MCF 10A (cell line): ENCODE measurements around the gene ZCCHC24. TPM values are rescaled to one million over a fixed set of nuclear protein-coding genes. Genes with fewer than 3 reads are reported as not detected.
"Not testable (repeated sequence)": the region's sequence is repeated elsewhere in the genome, so short reads cannot be mapped to it uniquely, and the experiment has no call there.

Experiments used
- BruUV-seq: library from RNA; stranded (reverse); fragments of 400-500 nt; replicated peaks from 2 replicates; lab custom pipeline; 2021; lab: Mats Ljungman, UMichigan
- CTCF ChIA-PET: fragments of 300-600 bp; sonication (Branson Sonifier 250); formaldehyde crosslinking; extraction: SDS; loops from one replicate; lab custom pipeline; 2021; ENCODE audit warnings: antibody characterized with exemption, inconsistent platforms; lab: Yijun Ruan, JAX
- POLR2A ChIA-PET: fragments of 300-600, 350-650 bp; sonication (Branson Sonifier 250); formaldehyde crosslinking; extraction: SDS; loops from one replicate; lab custom pipeline; 2020; ENCODE audit warnings: antibody characterized with exemption, inconsistent platforms; lab: Yijun Ruan, JAX
- DNase-seq: peaks from one replicate; pipeline ENCODE4 v3.0.0-alpha.2; 2018; ENCODE audit not compliant: unreplicated experiment
- H3K27ac Mint-ChIP-seq: one replicate; pipeline ENCODE4 v1.8.0; 2022; ENCODE audit warnings: mild to moderate bottlenecking, low read depth, mixed read lengths; ENCODE audit not compliant: unreplicated experiment
- H3K27me3 Mint-ChIP-seq: one replicate; pipeline ENCODE4 v1.8.0; 2022; ENCODE audit warnings: mixed read lengths; ENCODE audit not compliant: insufficient read depth, unreplicated experiment
- H3K36me3 Mint-ChIP-seq: one replicate; pipeline ENCODE4 v1.8.0; 2022; ENCODE audit warnings: mild to moderate bottlenecking, moderate library complexity, mixed read lengths; ENCODE audit not compliant: insufficient read depth, unreplicated experiment
- H3K4me1 Mint-ChIP-seq: one replicate; pipeline ENCODE4 v1.8.0; 2022; ENCODE audit warnings: mixed read lengths; ENCODE audit not compliant: insufficient read depth, unreplicated experiment
- H3K4me3 Mint-ChIP-seq: one replicate; pipeline ENCODE4 v1.8.0; 2022; ENCODE audit warnings: mild to moderate bottlenecking, moderate library complexity, mixed read lengths; ENCODE audit not compliant: unreplicated experiment
- H3K9me3 Mint-ChIP-seq: one replicate; pipeline ENCODE4 v1.8.0; 2022; ENCODE audit warnings: mixed read lengths; ENCODE audit not compliant: unreplicated experiment
- intact Hi-C: fragments of 100-400 bp; cut with micrococcal nuclease; formaldehyde crosslinking; loops from 2 replicates; pipeline ENCODE4 v1.14.1; 2022
- total RNA-seq: library from RNA; stranded (reverse); gene quantifications from 2 replicates; pipeline ENCODE4 v1.2.3, GENCODE V29; 2022
- TF ChIP-seq, protein P1 (sequence below): fragments of 200-600 bp; IDR thresholded peaks from one replicate; pipeline ENCODE4 v1.8.0; 2022; ENCODE audit warnings: antibody characterized with exemption, mild to moderate bottlenecking; ENCODE audit not compliant: unreplicated experiment

The ZCCHC24 gene
- total RNA-seq, 1 experiment from 2014 or later = 2.8 TPM

DNA sequence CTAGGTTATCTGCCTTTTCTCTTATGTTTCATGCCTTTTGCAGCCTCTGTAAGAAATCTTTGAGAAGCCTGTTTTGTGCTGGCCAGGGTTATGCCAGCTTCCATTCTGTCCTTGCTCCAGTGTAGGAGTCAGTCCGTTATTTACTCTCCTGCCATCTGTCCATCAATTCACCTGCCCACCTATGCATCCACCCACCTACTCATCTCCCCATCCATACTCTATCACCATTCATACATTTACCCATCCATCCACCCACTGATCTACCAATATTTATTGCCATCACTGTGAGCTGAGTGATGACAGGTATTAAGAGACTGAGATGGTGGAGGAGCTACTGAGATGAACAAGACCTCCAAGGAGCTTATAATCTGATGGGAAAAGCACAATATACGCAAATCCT, 110.9 kb downstream of the ZCCHC24 start:
- no peaks in the 10 kb centered on the region for H3K36me3 Mint-ChIP-seq
- TF ChIP-seq, protein P1, sequence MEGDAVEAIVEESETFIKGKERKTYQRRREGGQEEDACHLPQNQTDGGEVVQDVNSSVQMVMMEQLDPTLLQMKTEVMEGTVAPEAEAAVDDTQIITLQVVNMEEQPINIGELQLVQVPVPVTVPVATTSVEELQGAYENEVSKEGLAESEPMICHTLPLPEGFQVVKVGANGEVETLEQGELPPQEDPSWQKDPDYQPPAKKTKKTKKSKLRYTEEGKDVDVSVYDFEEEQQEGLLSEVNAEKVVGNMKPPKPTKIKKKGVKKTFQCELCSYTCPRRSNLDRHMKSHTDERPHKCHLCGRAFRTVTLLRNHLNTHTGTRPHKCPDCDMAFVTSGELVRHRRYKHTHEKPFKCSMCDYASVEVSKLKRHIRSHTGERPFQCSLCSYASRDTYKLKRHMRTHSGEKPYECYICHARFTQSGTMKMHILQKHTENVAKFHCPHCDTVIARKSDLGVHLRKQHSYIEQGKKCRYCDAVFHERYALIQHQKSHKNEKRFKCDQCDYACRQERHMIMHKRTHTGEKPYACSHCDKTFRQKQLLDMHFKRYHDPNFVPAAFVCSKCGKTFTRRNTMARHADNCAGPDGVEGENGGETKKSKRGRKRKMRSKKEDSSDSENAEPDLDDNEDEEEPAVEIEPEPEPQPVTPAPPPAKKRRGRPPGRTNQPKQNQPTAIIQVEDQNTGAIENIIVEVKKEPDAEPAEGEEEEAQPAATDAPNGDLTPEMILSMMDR = no peak
- no peak for DNase-seq
- H3K4me3 Mint-ChIP-seq = no peak overlapping the region
- POLR2A ChIA-PET = interaction anchor here (0.6 to 3.1 kb wide), 3 partner anchors 11 to 13 kb away, joined by 3 to 18 read pairs (median 3); no protein-coding TSS in a partner anchor
- CTCF ChIA-PET = interaction anchor here (0.6 to 4.8 kb wide), 3 partner anchors 11 to 728 kb away, joined by 3 to 34 read pairs (median 3); partner anchors contain the start of gene PPIF
- no TSS peak for BruUV-seq
- intact Hi-C loops = no loop called here
- H3K4me1 Mint-ChIP-seq = peaks cover 10% of the 10 kb centered on the region
- no peak overlapping the region for H3K27ac Mint-ChIP-seq
- no peaks in the 10 kb centered on the region for H3K9me3 Mint-ChIP-seq
- H3K27me3 Mint-ChIP-seq = no peaks in the 10 kb centered on the region

DNA sequence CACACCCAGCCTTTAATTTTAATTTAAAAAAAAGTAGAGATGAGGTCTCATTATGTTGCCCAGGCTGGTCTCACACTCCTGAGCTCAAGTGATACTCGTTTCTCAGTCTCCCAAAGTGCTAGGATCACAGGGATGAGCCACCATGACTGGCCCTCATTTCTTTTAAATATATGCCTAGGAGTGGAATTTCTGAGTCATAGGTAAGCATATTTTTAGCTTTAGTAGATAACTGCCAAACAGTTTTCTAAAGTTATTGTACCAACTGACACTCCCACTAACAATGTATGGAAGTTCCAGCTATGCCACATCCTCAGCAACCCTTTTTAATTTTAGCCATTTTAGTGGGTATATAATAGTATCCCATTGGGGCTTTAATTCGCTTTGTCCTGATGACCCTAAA, 111.9 kb downstream of the ZCCHC24 start:
- no peak overlapping the region for H3K27ac Mint-ChIP-seq
- BruUV-seq = no TSS peak
- peak; percentile 59 for DNase-seq
- no peaks in the 10 kb centered on the region for H3K9me3 Mint-ChIP-seq
- no peaks in the 10 kb centered on the region for H3K36me3 Mint-ChIP-seq
- POLR2A ChIA-PET = interaction anchor here (0.9 to 3.1 kb wide), 2 partner anchors 11 to 13 kb away, joined by 5 to 18 read pairs; no protein-coding TSS in a partner anchor
- CTCF ChIA-PET = interaction anchor here (1.1 to 4.8 kb wide), 2 partner anchors 11 to 12 kb away, joined by 4 to 34 read pairs; partner anchors contain the start of gene PPIF
- intact Hi-C loops = no loop called here
- TF ChIP-seq, protein P1 = no peak
- no peaks in the 10 kb centered on the region for H3K27me3 Mint-ChIP-seq
- H3K4me1 Mint-ChIP-seq = peaks cover 15% of the 10 kb centered on the region
- no peak overlapping the region for H3K4me3 Mint-ChIP-seq

DNA sequence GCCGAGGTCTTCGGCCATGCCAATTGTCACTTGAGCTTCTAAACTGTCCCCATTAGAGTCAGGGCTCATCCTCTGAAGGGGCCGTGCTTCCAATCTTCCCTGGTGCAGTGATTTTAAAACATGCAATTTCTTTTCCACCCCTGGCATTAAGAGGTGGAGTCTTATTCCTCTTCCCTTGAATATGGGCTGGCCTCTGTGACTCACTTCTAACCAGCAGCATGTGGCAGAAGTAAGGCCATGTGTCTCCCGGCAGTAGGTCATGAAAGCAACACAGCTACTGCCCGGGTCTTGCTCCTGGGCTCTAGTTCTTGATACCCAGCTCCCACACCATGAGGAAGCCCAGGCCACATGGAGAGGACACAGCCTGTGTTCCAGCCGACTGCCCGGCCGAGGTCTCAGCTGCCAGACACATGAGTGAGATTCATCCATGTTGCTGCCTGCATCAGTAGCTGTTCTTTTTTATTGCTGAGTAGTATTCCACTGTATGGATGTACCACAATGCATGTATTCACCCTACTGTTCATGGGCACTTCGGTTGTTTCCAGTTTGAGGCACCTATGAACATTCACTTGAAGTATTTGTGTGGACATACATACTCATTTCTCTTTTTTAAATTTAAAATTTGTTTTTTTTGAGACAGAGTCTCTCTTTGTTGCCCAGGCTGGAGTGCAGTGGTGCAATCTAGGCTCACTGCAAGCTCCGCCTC, 112.7 kb downstream of the ZCCHC24 start:
- BruUV-seq, H3K4me3 Mint-ChIP-seq, H3K9me3 Mint-ChIP-seq, DNase-seq, H3K36me3 Mint-ChIP-seq, intact Hi-C loops, H3K27me3 Mint-ChIP-seq, H3K27ac Mint-ChIP-seq: not testable (repeated sequence)
- POLR2A ChIA-PET = interaction anchor here (0.9 to 3.1 kb wide), 2 partner anchors 10 to 12 kb away, joined by 5 to 18 read pairs; no protein-coding TSS in a partner anchor
- CTCF ChIA-PET = interaction anchor here (1.1 to 4.8 kb wide), 2 partner anchors 10 to 13 kb away, joined by 4 to 34 read pairs; partner anchors contain the start of gene PPIF
- H3K4me1 Mint-ChIP-seq = peaks cover 15% of the 10 kb centered on the region

Other genes with a start within 250 kb of the ZCCHC24 start
- gene PPIF, start 98.2 kb downstream of the ZCCHC24 start, total RNA-seq = 76.5 and 76.9 TPM in 2 replicates
- 0.42 and 0.54 TPM in 2 replicates for gene EIF5AL1, start 66.9 kb upstream of the ZCCHC24 start, total RNA-seq
- not detected in 2 replicates for gene SFTPA2, start 114.8 kb upstream of the ZCCHC24 start, total RNA-seq
- gene SFTPA1, start 165.3 kb upstream of the ZCCHC24 start, total RNA-seq = not detected in 2 replicates